Urinary bladder (tissue), 4 donors: ENCODE data around the gene FBXW11. TPM values are rescaled to one million over a fixed set of nuclear protein-coding genes. Genes with fewer than 3 reads are reported as not detected.
"Not testable (repeated sequence)": the region's sequence is repeated elsewhere in the genome, so short reads cannot be mapped to it uniquely, and the experiment has no call there.

Experiments
- DNase-seq: peaks from one replicate; pipeline ENCODE4 v3.0.0-alpha.2; 2015; ENCODE audit errors: extremely low spot score
- H3K27ac ChIP-seq: one replicate; pipeline ENCODE4 v1.5.1; 2013; ENCODE audit warnings: low read depth, mild to moderate bottlenecking, moderate library complexity
- H3K36me3 ChIP-seq: one replicate; pipeline ENCODE4 v1.6.1; 2013; ENCODE audit warnings: mild to moderate bottlenecking, moderate library complexity; ENCODE audit not compliant: insufficient read depth
- H3K4me1 ChIP-seq: one replicate; pipeline ENCODE4 v1.6.1; 2013; ENCODE audit warnings: mild to moderate bottlenecking, moderate library complexity; ENCODE audit not compliant: insufficient read depth
- H3K4me3 ChIP-seq: one replicate; pipeline ENCODE4 v1.5.1; 2013; ENCODE audit warnings: low read depth, low read length
- WGBS: extraction: QIAGEN DNeasy Blood & Tissue Kit; methylation state at CpG from one replicate; pipeline ENCODE4 v1.1.7; 2013; 5-methylcytosine and 5-hydroxymethylcytosine counted together
- polyA plus RNA-seq: library from polyadenylated mRNA; stranded (reverse); fragments of 200-250 nt; gene quantifications from one replicate; pipeline ENCODE4 v1.2.3, GENCODE V29; 2013
- total RNA-seq: library from RNA; depleted of rRNA; stranded (reverse); fragments of >200 nt; gene quantifications from one replicate; pipeline ENCODE4 v1.2.3, GENCODE V29; 2014
- donor health status: healthy with polysubstance abuse.
- donor health status: healthy.

The FBXW11 gene
- total and polyA plus RNA-seq, 2 donors, result 28.3 to 81.3 TPM

GRCh38 chr5:172043865-172044264 lies 37.4 kb upstream of the FBXW11 start:
- no peaks in the 10 kb centered on the region for H3K36me3 ChIP-seq
- 90% methylated on average over 13 of the region's 13 CpGs for WGBS
- no peaks in the 10 kb centered on the region for H3K4me1 ChIP-seq
- H3K4me3 ChIP-seq, result no peak overlapping the region
- no peak for DNase-seq
- no peak overlapping the region for H3K27ac ChIP-seq

- DNase-seq, result no peak
- WGBS, result 87% methylated on average over 13 of the region's 13 CpGs
- H3K36me3 ChIP-seq, result no peaks in the 10 kb centered on the region
Observed at GRCh38 chr5:172042183-172042582, 35.7 kb upstream of the FBXW11 start.

GRCh38 chr5:172038167-172038566 lies 31.7 kb upstream of the FBXW11 start:
- DNase-seq, result no peak
- no peak overlapping the region for H3K27ac ChIP-seq
- no peaks in the 10 kb centered on the region for H3K4me1 ChIP-seq
- H3K36me3 ChIP-seq, result no peaks in the 10 kb centered on the region
- H3K4me3 ChIP-seq, result no peak overlapping the region
- WGBS, result 64% methylated on average over 3 of the region's 3 CpGs

More at GRCh38 chr5:172042183-172042582, 35.7 kb upstream of the FBXW11 start:
- no peak overlapping the region for H3K27ac ChIP-seq
- H3K4me3 ChIP-seq, result no peak overlapping the region
- no peaks in the 10 kb centered on the region for H3K4me1 ChIP-seq

GRCh38 chr5:172035049-172035448 lies 28.6 kb upstream of the FBXW11 start:
- Histone ChIP-seq H3K27ac (no peak overlapping the region), H3K4me3 (no peak overlapping the region), H3K4me1 (no peaks in the 10 kb centered on the region), H3K36me3 (no peaks in the 10 kb centered on the region)
- WGBS, result 40% methylated on average over 2 of the region's 2 CpGs
- DNase-seq, result no peak

DNA sequence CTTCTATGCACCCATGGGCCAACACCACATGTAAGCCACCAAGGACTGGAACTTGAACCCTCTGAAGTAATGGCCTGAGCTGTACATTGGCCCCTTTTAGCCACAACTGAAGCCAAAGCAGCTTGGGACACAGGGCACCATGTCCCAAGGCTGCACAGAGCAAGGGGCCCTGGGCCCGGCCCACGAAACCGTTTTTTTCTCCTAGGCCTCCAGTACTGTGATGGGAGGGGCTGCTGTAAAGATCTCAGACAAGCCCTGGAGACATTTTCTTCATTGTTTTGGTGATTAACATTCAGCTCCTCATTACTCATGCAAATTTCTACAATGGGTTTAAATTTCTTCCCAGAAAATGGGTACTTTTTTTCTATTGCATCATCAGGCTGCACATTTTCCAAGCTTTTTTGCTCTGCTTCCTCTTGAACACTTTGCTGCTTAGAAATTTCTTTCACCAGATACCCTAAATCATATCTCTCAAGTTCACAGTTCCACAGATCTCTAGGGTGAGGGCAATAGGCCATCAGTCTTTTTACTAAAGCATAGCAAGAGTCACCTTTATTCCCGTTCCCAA lies 25.5 kb upstream of the FBXW11 start:
- no peaks in the 10 kb centered on the region for H3K4me1 ChIP-seq
- H3K4me3 ChIP-seq, result no peak overlapping the region
- H3K36me3 ChIP-seq, result no peaks in the 10 kb centered on the region
- WGBS, result 96% methylated on average over 4 of the region's 4 CpGs
- DNase-seq, result no peak
- no peak overlapping the region for H3K27ac ChIP-seq

DNA sequence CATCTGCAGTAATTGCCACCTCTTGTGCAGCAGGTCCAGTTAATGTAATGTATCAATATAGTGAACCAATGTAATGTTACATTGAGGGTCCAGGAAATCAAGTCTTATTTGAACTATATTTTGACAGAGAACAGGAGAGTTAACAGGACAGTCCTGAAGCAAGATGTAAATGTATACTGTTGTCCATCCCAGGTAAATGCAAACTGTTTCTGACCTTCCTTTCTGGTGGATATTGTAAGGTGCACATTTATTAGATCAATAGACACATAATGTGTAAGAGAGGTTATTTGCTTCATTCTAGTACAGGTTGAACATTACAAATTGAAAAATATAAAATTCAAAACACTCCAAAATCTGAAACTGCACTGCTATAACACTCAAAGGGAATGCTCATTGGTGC lies 23.4 kb upstream of the FBXW11 start:
- Histone ChIP-seq H3K36me3 (no peaks in the 10 kb centered on the region), H3K4me3 (no peak overlapping the region), H3K27ac (no peak overlapping the region), H3K4me1 (no peaks in the 10 kb centered on the region)
- no peak for DNase-seq

- H3K27ac ChIP-seq, result no peak overlapping the region
- no peaks in the 10 kb centered on the region for H3K36me3 ChIP-seq
- no peaks in the 10 kb centered on the region for H3K4me1 ChIP-seq
- no peak overlapping the region for H3K4me3 ChIP-seq
- DNase-seq, result no peak
- WGBS, result 60% methylated on average over 4 of the region's 4 CpGs
Observed at GRCh38 chr5:172028167-172028566, 21.7 kb upstream of the FBXW11 start.

DNA sequence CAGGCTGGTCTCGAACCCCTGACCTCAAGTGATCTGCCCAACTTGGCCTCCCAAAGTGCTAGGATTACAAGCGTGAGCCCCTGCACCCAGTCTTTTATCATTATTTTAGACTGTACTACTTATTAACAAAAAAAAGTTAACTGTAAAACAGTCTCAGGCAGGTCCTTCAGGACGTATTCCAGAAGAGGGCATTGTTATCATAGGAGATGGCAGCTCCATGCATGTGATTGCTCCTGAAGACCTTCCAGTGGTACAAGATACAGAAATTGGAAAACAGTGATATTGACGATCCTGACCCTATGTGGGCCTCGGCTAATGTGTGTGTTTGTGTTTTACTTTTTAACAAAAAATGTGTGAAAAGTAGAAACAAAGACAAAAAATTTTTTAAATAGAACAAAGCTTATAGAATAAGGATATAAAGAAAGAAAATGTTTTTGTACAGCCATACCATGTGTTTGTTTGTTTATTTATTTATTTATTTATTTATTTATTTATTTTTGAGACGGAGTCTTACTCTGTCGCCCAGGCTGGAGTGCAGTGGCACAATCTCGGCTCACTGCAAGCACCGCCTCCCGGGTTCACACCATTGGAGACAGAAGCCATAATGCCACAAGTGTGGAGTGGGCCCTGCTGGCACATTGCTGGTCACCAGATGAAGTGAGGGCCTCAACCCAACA lies 13.8 kb upstream of the FBXW11 start:
- not testable (repeated sequence) for H3K36me3 ChIP-seq, H3K4me3 ChIP-seq, H3K27ac ChIP-seq, DNase-seq, H3K4me1 ChIP-seq
- WGBS, result 80% methylated on average over 10 of the region's 10 CpGs

GRCh38 chr5:172015346-172015745 lies 8.9 kb upstream of the FBXW11 start:
- H3K36me3 ChIP-seq, result no peaks in the 10 kb centered on the region
- WGBS, result 91% methylated on average over 4 of the region's 4 CpGs
- no peak overlapping the region for H3K27ac ChIP-seq
- no peaks in the 10 kb centered on the region for H3K4me1 ChIP-seq
- no peak overlapping the region for H3K4me3 ChIP-seq
- no peak for DNase-seq

DNA sequence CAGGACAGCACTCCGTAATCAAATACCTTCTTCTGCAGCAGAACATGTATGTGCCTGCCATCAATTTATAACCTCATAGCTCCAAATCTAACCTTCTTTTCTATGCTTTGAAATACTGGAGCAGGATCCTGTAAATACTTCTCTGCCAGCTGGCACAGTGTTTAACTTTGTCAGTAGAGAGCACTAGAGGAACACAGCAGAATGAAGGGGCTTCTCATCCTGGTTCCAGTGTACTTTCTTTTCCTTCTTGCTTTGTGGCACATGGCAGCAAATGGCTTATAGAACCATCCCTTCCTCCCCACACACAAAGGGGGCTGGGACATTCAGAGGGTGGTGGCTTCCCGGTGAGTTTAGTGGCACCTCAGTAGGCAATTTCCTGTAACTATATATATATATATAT lies 3.8 kb upstream of the FBXW11 start:
- no peak overlapping the region for H3K27ac ChIP-seq
- WGBS, result 62% methylated on average over 2 of the region's 2 CpGs
- H3K4me3 ChIP-seq, result no peak overlapping the region
- no peaks in the 10 kb centered on the region for H3K36me3 ChIP-seq
- peak; percentile 20 for DNase-seq
- no peaks in the 10 kb centered on the region for H3K4me1 ChIP-seq

DNA sequence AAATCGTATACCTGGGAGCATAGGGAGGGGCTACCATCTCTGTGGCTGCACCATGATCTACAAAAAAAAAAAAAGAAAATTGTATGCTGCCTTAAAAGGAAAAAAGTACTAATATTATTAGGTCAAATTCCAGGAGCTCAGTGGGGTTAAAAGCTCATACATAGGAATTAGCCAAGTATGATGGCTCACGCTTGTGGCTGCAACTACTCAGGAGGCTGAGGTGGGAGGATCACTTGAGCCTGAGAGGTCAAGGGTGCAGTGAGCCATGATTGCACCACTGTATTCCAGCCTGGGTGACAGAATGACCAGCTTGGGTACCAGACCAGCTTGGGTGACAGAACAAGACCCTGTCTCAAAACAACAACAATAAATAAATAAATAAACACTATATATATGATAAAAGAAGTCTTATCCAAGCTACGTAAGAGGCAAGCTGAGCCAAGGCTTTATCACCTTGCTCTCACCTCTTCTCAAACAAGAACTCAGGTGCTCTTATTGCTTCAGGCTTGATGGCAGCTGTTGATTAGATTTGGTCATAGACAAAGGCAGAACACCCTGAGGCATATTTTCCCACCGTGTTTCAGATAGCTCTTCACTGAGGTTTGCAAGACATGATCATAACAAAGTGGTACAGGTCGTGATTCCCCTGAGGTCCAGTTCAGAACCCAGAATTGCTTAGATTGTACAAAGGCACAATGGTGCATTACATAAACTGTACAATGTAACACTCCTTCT lies 3.3 kb upstream of the FBXW11 start:
- WGBS, result 68% methylated on average over 5 of the region's 5 CpGs
- Histone ChIP-seq H3K4me3 (no peak overlapping the region), H3K36me3 (no peaks in the 10 kb centered on the region), H3K4me1 (no peaks in the 10 kb centered on the region), H3K27ac (no peak overlapping the region)
- no peak for DNase-seq

- Histone ChIP-seq H3K4me3 (no peak overlapping the region), H3K27ac (no peak overlapping the region), H3K4me1 (no peaks in the 10 kb centered on the region), H3K36me3 (no peaks in the 10 kb centered on the region)
- no peak for DNase-seq
- WGBS, result 42% methylated on average over 6 of the region's 6 CpGs
Observed at GRCh38 chr5:172008689-172009141, 2.3 kb upstream of the FBXW11 start.

DNA sequence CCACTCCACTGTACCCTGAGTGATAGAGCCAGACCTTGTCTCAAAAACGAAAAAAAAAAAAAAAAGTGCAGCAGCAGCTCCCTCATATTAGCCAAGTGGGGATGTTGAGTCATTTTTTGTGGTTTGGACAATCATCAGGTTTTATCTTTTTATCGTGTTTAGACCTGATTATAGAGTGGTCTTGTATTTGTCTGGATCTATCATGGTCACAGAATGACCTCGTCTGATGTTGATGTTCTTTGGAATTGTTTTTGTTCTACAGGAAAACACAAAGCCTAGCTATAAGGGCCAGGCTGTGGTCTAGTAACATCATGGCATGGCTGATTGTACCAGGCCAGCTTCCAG lies 1.6 kb upstream of the FBXW11 start:
- H3K36me3 ChIP-seq, result no peaks in the 10 kb centered on the region

More for the DNA sequence above, 1.6 kb upstream of the FBXW11 start:
- no peak overlapping the region for H3K4me3 ChIP-seq
- H3K27ac ChIP-seq, result no peak overlapping the region
- DNase-seq, result no peak
- no peaks in the 10 kb centered on the region for H3K4me1 ChIP-seq
- WGBS, result 28% methylated on average over 3 of the region's 3 CpGs
